ENCODE measurements around the gene KLHL35. TPM values are rescaled to one million over a fixed set of nuclear protein-coding genes. Genes with fewer than 3 reads are reported as not detected.

The KLHL35 gene
- total and polyA plus RNA-seq, 12 donors = 0.25 to 3.5 (median 0.93) TPM

GRCh38 chr11:75480185-75481175, 47.5 kb upstream of the KLHL35 start:
- no peak for TF ChIP-seq CTCF (IDR thresholded peaks at IDR 0.05)
- no peak for TF ChIP-seq POLR2A (IDR thresholded peaks at IDR 0.05)
- Histone ChIP-seq H3K9me3 (replicated peaks in 1 of 3) (no peaks in the 10 kb centered on the region), H3K36me3 (replicated peaks in 1 of 2) (no peaks in the 10 kb centered on the region), H3K27me3 (no peaks in the 10 kb centered on the region), H3K27ac (no peak overlapping the region), H3K4me3 (no peak overlapping the region), H3K4me1 (replicated peaks in 1 of 2) (peaks cover 0 to 9% of the 10 kb centered on the region in 2 donors)
- intact Hi-C loops (cut with DNase I) = no loop called here
- 78 to 91% (median 84%) methylated on average over 7 to 10 of the region's 10 CpGs for WGBS, 4 donors
- DNase-seq = peak in 1 of 7 donors; percentile 15

GRCh38 chr11:75479597-75480145, 46.7 kb upstream of the KLHL35 start:
- H3K9me3 ChIP-seq (replicated peaks in 1 of 3) = no peaks in the 10 kb centered on the region
- peaks cover 0 to 17% of the 10 kb centered on the region in 2 donors for H3K4me1 ChIP-seq (replicated peaks in 1 of 2)
- no peak overlapping the region for H3K27ac ChIP-seq
- H3K36me3 ChIP-seq (replicated peaks in 1 of 2) = no peaks in the 10 kb centered on the region
- DNase-seq = no peak
- WGBS, 4 donors = 79 to 86% (median 81%) methylated on average over 4 of the region's 4 CpGs
- intact Hi-C loops (cut with DNase I) = no loop called here
- no peak overlapping the region for H3K4me3 ChIP-seq
- TF ChIP-seq POLR2A (IDR thresholded peaks at IDR 0.05) (no peak), CTCF (IDR thresholded peaks at IDR 0.05) (no peak)
- no peaks in the 10 kb centered on the region for H3K27me3 ChIP-seq

- no peak overlapping the region for H3K4me3 ChIP-seq
- intact Hi-C loops (cut with DNase I) = no loop called here
- WGBS, 4 donors = 76 to 81% (median 79%) methylated on average over 3 to 5 of the region's 5 CpGs
- no peak for DNase-seq
- H3K27ac ChIP-seq = no peak overlapping the region
- no peak for TF ChIP-seq POLR2A (IDR thresholded peaks at IDR 0.05)
- TF ChIP-seq CTCF (IDR thresholded peaks at IDR 0.05) = no peak
- no peaks in the 10 kb centered on the region for H3K27me3 ChIP-seq
- H3K36me3 ChIP-seq (replicated peaks in 1 of 2) = no peaks in the 10 kb centered on the region
- no peaks in the 10 kb centered on the region for H3K9me3 ChIP-seq (replicated peaks in 1 of 3)
- peaks cover 0 to 24% of the 10 kb centered on the region in 2 donors for H3K4me1 ChIP-seq (replicated peaks in 1 of 2)
Observed at GRCh38 chr11:75478783-75479596, 46.0 kb upstream of the KLHL35 start.

GRCh38 chr11:75477614-75477935, 44.6 kb upstream of the KLHL35 start:
- H3K27ac ChIP-seq = peak overlapping the region in 1 of 5 donors; percentile 69
- 87 to 100% (median 90%) methylated on average over 1 to 12 of the region's 12 CpGs for WGBS, 4 donors
- no peaks in the 10 kb centered on the region for H3K27me3 ChIP-seq
- H3K4me1 ChIP-seq (replicated peaks in 1 of 2) = peaks cover 0 to 28% of the 10 kb centered on the region in 2 donors
- no peaks in the 10 kb centered on the region for H3K36me3 ChIP-seq (replicated peaks in 1 of 2)
- no peak for DNase-seq
- TF ChIP-seq POLR2A (IDR thresholded peaks at IDR 0.05) = no peak
- TF ChIP-seq CTCF (IDR thresholded peaks at IDR 0.05) = no peak
- H3K9me3 ChIP-seq (replicated peaks in 1 of 3) = no peaks in the 10 kb centered on the region
- H3K4me3 ChIP-seq = no peak overlapping the region
- intact Hi-C loops (cut with DNase I) = no loop called here
